Measurements from ENCODE around the gene ENTPD6.

GRCh38 chr20:25259788-25260254, 64.3 kb downstream of the ENTPD6 start:
- TF ChIP-seq CTCF (IDR thresholded peaks at IDR 0.05) (no peak), POLR2A (IDR thresholded peaks at IDR 0.05) (no peak)
